Activated naive CD4-positive, alpha-beta T cell treated with anti-CD3 and anti-CD28 coated beads, Interleukin-2, amount 50 U/mL, for 72 hours (primary cell): ENCODE data around the gene LMO7. TPM values are rescaled to one million over a fixed set of nuclear protein-coding genes. Genes with fewer than 3 reads are reported as not detected.
A peak's percentile ranks its signal among the peaks of the same experiment; 100 is the strongest.
"Not testable (repeated sequence)": the region's sequence is repeated elsewhere in the genome, so short reads cannot be mapped to it uniquely, and the experiment has no call there.

ENCODE experiments used
- ATAC-seq, 2 donors: fragments of 150-1000 bp; cut with Tn5 transposase; 2 replicates each; pipeline ENCODE4 v1.10.0; 2021; ENCODE audit warnings: mild to moderate bottlenecking in 2 of 2, moderate library complexity in 2 of 2
- DNase-seq, 2 donors: peaks; one replicate each; pipeline ENCODE4 v3.0.0; 2021 to 2022; ENCODE audit warnings: low spot score in 2 of 2
- H3K27ac Mint-ChIP-seq, 2 donors: one replicate each; pipeline ENCODE4 v1.8.0; 2022; ENCODE audit warnings: mild to moderate bottlenecking in 2 of 2, mixed read lengths in 2 of 2
- H3K36me3 Mint-ChIP-seq, 2 donors: one replicate each; pipeline ENCODE4 v1.8.0; 2022; ENCODE audit warnings: mixed read lengths in 2 of 2
- H3K9me3 Mint-ChIP-seq, 2 donors: one replicate each; pipeline ENCODE4 v1.8.0; 2022; ENCODE audit warnings: mixed read lengths in 2 of 2
- total RNA-seq, 2 donors: library from RNA; stranded (reverse); gene quantifications; one replicate each; pipeline ENCODE4 v1.2.3, GENCODE V29; 2022

The LMO7 gene
- total RNA-seq, 2 donors from 2014 or later = 12.5 to 31.1 TPM

GRCh38 chr13:75792526-75793187 lies 156.5 kb downstream of the LMO7 start:
- H3K36me3 Mint-ChIP-seq = peaks cover 3 to 27% of the 10 kb centered on the region in 2 donors
- no peak overlapping the region for H3K27ac Mint-ChIP-seq
- no peak for DNase-seq
- H3K9me3 Mint-ChIP-seq = peaks cover 0 to 6% of the 10 kb centered on the region in 2 donors
- no peak for ATAC-seq

GRCh38 chr13:75793188-75793567 lies 157.0 kb downstream of the LMO7 start:
- DNase-seq, ATAC-seq, H3K9me3 Mint-ChIP-seq, H3K27ac Mint-ChIP-seq: not testable (repeated sequence)
- H3K36me3 Mint-ChIP-seq = peaks cover 5 to 28% of the 10 kb centered on the region in 2 donors

GRCh38 chr13:75794663-75795062 lies 158.5 kb downstream of the LMO7 start:
- H3K9me3 Mint-ChIP-seq = peaks cover 0 to 6% of the 10 kb centered on the region in 2 donors
- DNase-seq (no peak), ATAC-seq (no peak)
- peaks cover 5 to 28% of the 10 kb centered on the region in 2 donors for H3K36me3 Mint-ChIP-seq
- H3K27ac Mint-ChIP-seq = no peak overlapping the region

GRCh38 chr13:75795274-75795673 lies 159.1 kb downstream of the LMO7 start:
- Mint-ChIP-seq H3K36me3 (peaks cover 5 to 28% of the 10 kb centered on the region in 2 donors), H3K27ac (no peak overlapping the region), H3K9me3 (peaks cover 0 to 6% of the 10 kb centered on the region in 2 donors)
- ATAC-seq = no peak
- DNase-seq = no peak

- no peak for ATAC-seq
These were observed 160.7 kb downstream of the LMO7 start for GRCh38 chr13:75796825-75797224.

GRCh38 chr13:75797239-75797638 lies 161.1 kb downstream of the LMO7 start:
- ATAC-seq (no peak), DNase-seq (no peak)
- peaks cover 0 to 6% of the 10 kb centered on the region in 2 donors for H3K9me3 Mint-ChIP-seq
- H3K36me3 Mint-ChIP-seq = peaks cover 5 to 19% of the 10 kb centered on the region in 2 donors
- peak overlapping the region in 1 of 2 donors; percentile 76 for H3K27ac Mint-ChIP-seq

More at GRCh38 chr13:75796825-75797224, 160.7 kb downstream of the LMO7 start:
- H3K27ac Mint-ChIP-seq = no peak overlapping the region
- no peak for DNase-seq
- peaks cover 5 to 19% of the 10 kb centered on the region in 2 donors for H3K36me3 Mint-ChIP-seq
- H3K9me3 Mint-ChIP-seq = peaks cover 0 to 6% of the 10 kb centered on the region in 2 donors

GRCh38 chr13:75797719-75798118 lies 161.6 kb downstream of the LMO7 start:
- H3K27ac Mint-ChIP-seq = peak overlapping the region; percentile 76 to 84
- peaks cover 0 to 6% of the 10 kb centered on the region in 2 donors for H3K9me3 Mint-ChIP-seq
- DNase-seq (no peak), ATAC-seq (no peak)
- peaks cover 5 to 19% of the 10 kb centered on the region in 2 donors for H3K36me3 Mint-ChIP-seq

- Mint-ChIP-seq H3K9me3 (peaks cover 0 to 5% of the 10 kb centered on the region in 2 donors), H3K36me3 (peaks cover 5 to 19% of the 10 kb centered on the region in 2 donors), H3K27ac (peak overlapping the region; percentile 76 to 84)
- DNase-seq = peak in 1 of 2 donors; percentile 14
- peak; percentile 71 to 92 for ATAC-seq
These were observed 162.5 kb downstream of the LMO7 start for GRCh38 chr13:75798353-75799255.

- no peak for ATAC-seq
- no peak overlapping the region for H3K27ac Mint-ChIP-seq
These were observed 164.4 kb downstream of the LMO7 start for GRCh38 chr13:75800545-75800944.

GRCh38 chr13:75801388-75801945 lies 165.3 kb downstream of the LMO7 start:
- peaks cover 5 to 20% of the 10 kb centered on the region in 2 donors for H3K36me3 Mint-ChIP-seq
- DNase-seq (no peak), ATAC-seq (peak in 1 of 2 donors; percentile 30)
- no peaks in the 10 kb centered on the region for H3K9me3 Mint-ChIP-seq
- no peak overlapping the region for H3K27ac Mint-ChIP-seq

More at GRCh38 chr13:75800545-75800944, 164.4 kb downstream of the LMO7 start:
- no peaks in the 10 kb centered on the region for H3K9me3 Mint-ChIP-seq
- H3K36me3 Mint-ChIP-seq = peaks cover 5 to 26% of the 10 kb centered on the region in 2 donors
- DNase-seq = no peak

GRCh38 chr13:75802161-75802560 lies 166.0 kb downstream of the LMO7 start:
- Mint-ChIP-seq H3K36me3 (peaks cover 5 to 13% of the 10 kb centered on the region in 2 donors), H3K27ac (peak overlapping the region in 1 of 2 donors; percentile 64), H3K9me3 (no peaks in the 10 kb centered on the region)
- no peak for DNase-seq
- peak in 1 of 2 donors; percentile 60 for ATAC-seq

- ATAC-seq = peak in 1 of 2 donors; percentile 60
- no peak for DNase-seq
- Mint-ChIP-seq H3K9me3 (no peaks in the 10 kb centered on the region), H3K27ac (peak overlapping the region in 1 of 2 donors; percentile 64), H3K36me3 (peaks cover 6 to 8% of the 10 kb centered on the region in 2 donors)
These were observed 167.1 kb downstream of the LMO7 start for GRCh38 chr13:75803164-75803611.

GRCh38 chr13:75804054-75804453 lies 167.9 kb downstream of the LMO7 start:
- H3K27ac Mint-ChIP-seq = peak overlapping the region in 1 of 2 donors; percentile 64
- ATAC-seq (no peak), DNase-seq (no peak)
- H3K9me3 Mint-ChIP-seq = no peaks in the 10 kb centered on the region
- H3K36me3 Mint-ChIP-seq = peaks cover 6 to 8% of the 10 kb centered on the region in 2 donors

- no peaks in the 10 kb centered on the region for H3K9me3 Mint-ChIP-seq
- no peak for DNase-seq
- no peak overlapping the region for H3K27ac Mint-ChIP-seq
- H3K36me3 Mint-ChIP-seq = peaks cover 6 to 8% of the 10 kb centered on the region in 2 donors
- ATAC-seq = no peak
These were observed 168.5 kb downstream of the LMO7 start for GRCh38 chr13:75804605-75805004.

GRCh38 chr13:75806117-75806516 lies 170.0 kb downstream of the LMO7 start:
- ATAC-seq = no peak
- no peaks in the 10 kb centered on the region for H3K9me3 Mint-ChIP-seq
- H3K36me3 Mint-ChIP-seq = peaks cover 6 to 8% of the 10 kb centered on the region in 2 donors
- no peak for DNase-seq
- H3K27ac Mint-ChIP-seq = no peak overlapping the region

- ATAC-seq (no peak), DNase-seq (no peak)
- Mint-ChIP-seq H3K36me3 (peaks cover 0 to 8% of the 10 kb centered on the region in 2 donors), H3K27ac (no peak overlapping the region), H3K9me3 (no peaks in the 10 kb centered on the region)
These were observed 175.2 kb downstream of the LMO7 start for GRCh38 chr13:75811361-75811760.

GRCh38 chr13:75811841-75812240 lies 175.7 kb downstream of the LMO7 start:
- Mint-ChIP-seq H3K27ac (no peak overlapping the region), H3K9me3 (no peaks in the 10 kb centered on the region), H3K36me3 (peaks cover 0 to 8% of the 10 kb centered on the region in 2 donors)
- ATAC-seq (no peak), DNase-seq (no peak)
